Sigmoid colon (tissue), 7 donors: ENCODE measurements around the gene LGMN. TPM values are rescaled to one million over a fixed set of nuclear protein-coding genes. Genes with fewer than 3 reads are reported as not detected.

Source experiments
- DNase-seq: peaks from one replicate; pipeline ENCODE4 v3.0.0-alpha.2; 2019
- H3K27ac ChIP-seq, 4 donors: fragments of 200-600 bp; sonication (generic); one replicate each; pipeline ENCODE4 v1.5.1; 2016 to 2019; ENCODE audit warnings: mild to moderate bottlenecking in 1 of 4
- H3K27me3 ChIP-seq, 3 donors: fragments of 200-600 bp; sonication (generic); one replicate each; pipeline ENCODE4 v1.5.1; 2019; ENCODE audit warnings: mild to moderate bottlenecking in 1 of 3
- H3K36me3 ChIP-seq, 4 donors: fragments of 200-600 bp; sonication (generic); one replicate each; pipeline ENCODE4 v1.5.1; 2016 to 2019
- H3K4me1 ChIP-seq, 4 donors: fragments of 200-600 bp; sonication (generic); one replicate each; pipeline ENCODE4 v1.5.1; 2017 to 2019
- H3K4me3 ChIP-seq, 4 donors: fragments of 200-600 bp; sonication (generic); one replicate each; pipeline ENCODE4 v1.5.1; 2017 to 2019; ENCODE audit warnings: mild to moderate bottlenecking in 2 of 4, moderate library complexity in 1 of 4
- H3K9me3 ChIP-seq, 4 donors: fragments of 200-600 bp in 3 of 4; sonication (generic) in 3 of 4; one replicate each; pipeline versions ENCODE4 v1.5.1 to v1.6.1; 2013 to 2019
- CTCF ChIP-seq, 4 experiments: fragments of 450-650 bp in 3 of 4; fragments of 200-600 bp in 1 of 4; IDR thresholded peaks; one replicate each; pipeline ENCODE4 v1.5.1; 2016 to 2019; ENCODE audit warnings: antibody characterized with exemption in 4 of 4, mild to moderate bottlenecking in 3 of 4, moderate library complexity in 2 of 4
- EP300 ChIP-seq, 4 donors: sonication (generic); formaldehyde crosslinking; IDR thresholded peaks; one replicate each; pipeline ENCODE4 v1.6.1; 2017; ENCODE audit warnings: antibody characterized with exemption in 4 of 4
- POLR2A ChIP-seq, 2 donors: fragments of 450-650 bp; IDR thresholded peaks; one replicate each; pipeline ENCODE4 v1.6.1; 2016; ENCODE audit warnings: antibody characterized with exemption in 2 of 2, mild to moderate bottlenecking in 2 of 2, moderate library complexity in 2 of 2
- POLR2AphosphoS5 ChIP-seq, 4 donors: sonication (generic); formaldehyde crosslinking; IDR thresholded peaks; one replicate each; pipeline ENCODE4 v1.6.1; 2017; ENCODE audit warnings: antibody characterized with exemption in 4 of 4
- WGBS, 2 donors: extraction: QIAGEN DNeasy Blood & Tissue Kit; methylation state at CpG; one replicate each; pipeline ENCODE4 v1.1.7; 2013; 5-methylcytosine and 5-hydroxymethylcytosine counted together
- intact Hi-C: fragments of 100-400 bp; cut with DNase I; formaldehyde crosslinking; loops from one replicate; pipeline ENCODE4 v1.15.1; 2023
- polyA plus RNA-seq, 3 donors: library from polyadenylated mRNA; stranded (reverse); fragments of 200-250 nt; gene quantifications; one replicate each; pipeline ENCODE4 v1.2.3, GENCODE V29; 2013
- total RNA-seq, 4 donors: library from RNA; depleted of rRNA; stranded (reverse); fragments of >200 nt; gene quantifications; one replicate each; pipeline ENCODE4 v1.1.0, GENCODE V29; 2016
- donor health status: healthy with polysubstance abuse.
- donor health status: Bipolar disorder and iron deficiency.
- donor health status: healthy.

LGMN gene
- total and polyA plus RNA-seq, 7 donors, result 35.4 to 361 (median 74.1) TPM

- TF ChIP-seq CTCF (IDR thresholded peaks at IDR 0.05) (no peak), EP300 (IDR thresholded peaks at IDR 0.05) (no peak), POLR2A (IDR thresholded peaks at IDR 0.05) (no peak), POLR2AphosphoS5 (IDR thresholded peaks at IDR 0.05) (no peak)
- no peaks in the 10 kb centered on the region for H3K27me3 ChIP-seq
- intact Hi-C loops, result no loop called here
- no peak for DNase-seq
- H3K4me3 ChIP-seq, result no peak overlapping the region
- H3K9me3 ChIP-seq, result no peaks in the 10 kb centered on the region
- H3K4me1 ChIP-seq, result peaks cover 0 to 60% (median 48%) of the 10 kb centered on the region in 4 donors
- H3K27ac ChIP-seq, result peak overlapping the region; percentile 44 to 99 (median 97)
- H3K36me3 ChIP-seq, result peaks cover 5 to 53% (median 18%) of the 10 kb centered on the region in 4 donors
Observed at GRCh38 chr14:92658684-92659083, 89.7 kb downstream of the LGMN start.

GRCh38 chr14:92658160-92658559, 90.3 kb downstream of the LGMN start:
- Histone ChIP-seq H3K36me3 (peaks cover 10 to 55% (median 18%) of the 10 kb centered on the region in 4 donors), H3K4me1 (peaks cover 0 to 60% (median 48%) of the 10 kb centered on the region in 4 donors), H3K9me3 (no peaks in the 10 kb centered on the region), H3K4me3 (no peak overlapping the region), H3K27ac (peak overlapping the region in 3 of 4 donors; percentile 95 to 99 (median 99)), H3K27me3 (no peaks in the 10 kb centered on the region)
- WGBS, 2 donors, result 86 to 89% methylated on average over 13 of the region's 13 CpGs
- no peak for DNase-seq
- no peak for TF ChIP-seq EP300 (IDR thresholded peaks at IDR 0.05)
- no peak for TF ChIP-seq POLR2A (IDR thresholded peaks at IDR 0.05)
- TF ChIP-seq CTCF (IDR thresholded peaks at IDR 0.05), result no peak
- TF ChIP-seq POLR2AphosphoS5 (IDR thresholded peaks at IDR 0.05), result no peak
- intact Hi-C loops, result no loop called here

GRCh38 chr14:92657457-92658142, 90.8 kb downstream of the LGMN start:
- Histone ChIP-seq H3K36me3 (peaks cover 7 to 57% (median 22%) of the 10 kb centered on the region in 4 donors), H3K27ac (peak overlapping the region; percentile 10 to 99 (median 97)), H3K4me3 (no peak overlapping the region), H3K9me3 (no peaks in the 10 kb centered on the region), H3K4me1 (peaks cover 0 to 60% (median 48%) of the 10 kb centered on the region in 4 donors), H3K27me3 (no peaks in the 10 kb centered on the region)
- 57 to 86% methylated on average over 13 of the region's 13 CpGs for WGBS, 2 donors
- TF ChIP-seq POLR2A (IDR thresholded peaks at IDR 0.05), result no peak
- peak in 1 of 4 donors; percentile 65 for TF ChIP-seq EP300 (IDR thresholded peaks at IDR 0.05)
- TF ChIP-seq CTCF (IDR thresholded peaks at IDR 0.05), result no peak
- peak in 2 of 4 donors; percentile 8 to 43 for TF ChIP-seq POLR2AphosphoS5 (IDR thresholded peaks at IDR 0.05)
- peak; percentile 87 for DNase-seq
- intact Hi-C loops, result no loop called here

- Histone ChIP-seq H3K4me3 (peak overlapping the region in 3 of 4 donors; percentile 38 to 43 (median 42)), H3K4me1 (peaks cover 0 to 66% (median 51%) of the 10 kb centered on the region in 4 donors), H3K36me3 (peaks cover 10 to 55% (median 26%) of the 10 kb centered on the region in 4 donors), H3K27me3 (no peaks in the 10 kb centered on the region), H3K27ac (peak overlapping the region; percentile 10 to 99 (median 97)), H3K9me3 (no peaks in the 10 kb centered on the region)
- intact Hi-C loops, result no loop called here
- no peak for DNase-seq
- 87 to 96% methylated on average over 8 of the region's 8 CpGs for WGBS, 2 donors
- no peak for TF ChIP-seq CTCF (IDR thresholded peaks at IDR 0.05)
- TF ChIP-seq EP300 (IDR thresholded peaks at IDR 0.05), result no peak
- no peak for TF ChIP-seq POLR2AphosphoS5 (IDR thresholded peaks at IDR 0.05)
- TF ChIP-seq POLR2A (IDR thresholded peaks at IDR 0.05), result no peak
Observed at GRCh38 chr14:92656306-92657081, 91.9 kb downstream of the LGMN start.
